K562 (cell line): ENCODE results near the gene SETD1B. TPM values are rescaled to one million over a fixed set of nuclear protein-coding genes. Genes with fewer than 3 reads are reported as not detected.

ENCODE experiments used
- CHD1 ChIP-seq: fragments of 200-600 bp; sonication (generic); IDR thresholded peaks from one replicate; pipeline ENCODE4 v1.6.1; 2012; ENCODE audit warnings: mild to moderate bottlenecking, moderate library complexity, low read length, inconsistent platforms
- DMBX1 ChIP-seq: fragments of 250-450 bp; sonication (Bioruptor Pico); IDR thresholded peaks from 2 replicates; pipeline ENCODE4 v1.8.0; 2022; ENCODE audit warnings: inconsistent platforms, mild to moderate bottlenecking, moderate library complexity, borderline replicate concordance
- GTF2F1 ChIP-seq: IDR thresholded peaks from 2 replicates; pipeline ENCODE4 v1.6.1; 2011; ENCODE audit warnings: low read depth, low read length, improper control_type of control experiment
- KLF1 ChIP-seq: fragments of 450-650 bp; IDR thresholded peaks from 2 replicates; pipeline ENCODE4 v1.6.1; 2016; ENCODE audit warnings: missing genetic modification characterization, missing compliant biosample characterization
- MTA2 ChIP-seq: fragments of 450-650 bp; IDR thresholded peaks from 2 replicates; pipeline ENCODE4 v1.6.1; 2016; ENCODE audit warnings: low read depth
- PBX2 ChIP-seq, 2 experiments: IDR thresholded peaks in 1 of 2; conservative IDR thresholded peaks in 1 of 2; 2 replicates each; pipeline ENCODE4 v1.6.1; 2016; ENCODE audit warnings: low read depth in 2 of 2, mild to moderate bottlenecking in 1 of 2, missing compliant biosample characterization in 1 of 2, missing genetic modification characterization in 1 of 2, moderate library complexity in 1 of 2
- TBL1XR1 ChIP-seq, 2 experiments: IDR thresholded peaks; 2 replicates each; pipeline ENCODE4 v1.6.1; 2012; ENCODE audit warnings: improper control_type of control experiment in 2 of 2, low read length in 2 of 2, mild to moderate bottlenecking in 1 of 2
- ZNF655 ChIP-seq: fragments of 250-450 bp; sonication (Bioruptor Pico); IDR thresholded peaks from 2 replicates; pipeline ENCODE4 v1.5.0; 2021
- polyA plus RNA-seq, 8 experiments: library from polyadenylated mRNA; depleted of rRNA in 4 of 8; stranded (reverse) in 5 of 8; unstranded in 3 of 8; fragments of >200 nt; fragmentation: Nextera tagmentation in 2 of 8; fragmentation: Illumina TruSeq in 1 of 8; extraction: Ambion mirVana in 2 of 8; extraction: Trizol in 1 of 8; gene quantifications; 2 replicates each; pipeline versions ENCODE4 v1.2.1 to v1.2.3, GENCODE V29; 2011 to 2014; ENCODE audit warnings: inconsistent platforms in 1 of 8, missing spikeins in 1 of 8
- total RNA-seq, 7 experiments: library from RNA; depleted of rRNA in 6 of 7; stranded (reverse); fragments of >200 nt in 6 of 7; fragmentation: Illumina TruSeq in 2 of 7; extraction: Trizol in 2 of 7; gene quantifications; 2 replicates each; pipeline versions ENCODE4 v1.2.1 to v1.2.3, GENCODE V29; 2011 to 2021; ENCODE audit warnings: low replicate concordance in 1 of 7

The SETD1B gene
- total and polyA plus RNA-seq, 9 of the 15 experiments (the other 6 are each of a cell fraction or from before 2014, with no cell fraction given): 0.48 to 26.6 (median 2.3) TPM

GRCh38 chr12:121866331-121866730 is 62.5 kb downstream of the SETD1B start (continued):
- no peak for TF ChIP-seq CHD1
- TF ChIP-seq GTF2F1: no peak
- TF ChIP-seq PBX2 (CRISPR knock-in tag; IDR thresholded peaks at IDR 0.05; ENCODE audit: low read depth): no peak
- no peak for TF ChIP-seq PBX2 (tag; conservative IDR thresholded peaks at IDR 0.05; ENCODE audit: low read depth)
- no peak for TF ChIP-seq ZNF655 (CRISPR knock-in tag)
- TF ChIP-seq KLF1: no peak
- TF ChIP-seq MTA2: no peak
- no peak for TF ChIP-seq TBL1XR1 (IDR thresholded peaks at IDR 0.05; ENCODE audit: low read length in 2 of 2)
- TF ChIP-seq DMBX1 (CRISPR knock-in tag): no peak
